Body of pancreas (tissue), 4 donors: Measurements from ENCODE around the gene RSPH1.

Experiments used
- POLR2A ChIP-seq, 3 donors: fragments of 450-650 bp; IDR thresholded peaks; one replicate each; pipeline ENCODE4 v1.6.1; 2016; ENCODE audit warnings: antibody characterized with exemption in 3 of 3, mild to moderate bottlenecking in 2 of 3
- TF ChIP-seq, protein P1 (sequence below), 7 experiments: fragments of 450-650 bp in 4 of 7; fragments of 200-600 bp in 3 of 7; sonication (generic) in 3 of 7; IDR thresholded peaks; one replicate each; pipeline ENCODE4 v1.5.1; 2016 to 2019; ENCODE audit warnings: antibody characterized with exemption in 7 of 7

- TF ChIP-seq, protein P1, sequence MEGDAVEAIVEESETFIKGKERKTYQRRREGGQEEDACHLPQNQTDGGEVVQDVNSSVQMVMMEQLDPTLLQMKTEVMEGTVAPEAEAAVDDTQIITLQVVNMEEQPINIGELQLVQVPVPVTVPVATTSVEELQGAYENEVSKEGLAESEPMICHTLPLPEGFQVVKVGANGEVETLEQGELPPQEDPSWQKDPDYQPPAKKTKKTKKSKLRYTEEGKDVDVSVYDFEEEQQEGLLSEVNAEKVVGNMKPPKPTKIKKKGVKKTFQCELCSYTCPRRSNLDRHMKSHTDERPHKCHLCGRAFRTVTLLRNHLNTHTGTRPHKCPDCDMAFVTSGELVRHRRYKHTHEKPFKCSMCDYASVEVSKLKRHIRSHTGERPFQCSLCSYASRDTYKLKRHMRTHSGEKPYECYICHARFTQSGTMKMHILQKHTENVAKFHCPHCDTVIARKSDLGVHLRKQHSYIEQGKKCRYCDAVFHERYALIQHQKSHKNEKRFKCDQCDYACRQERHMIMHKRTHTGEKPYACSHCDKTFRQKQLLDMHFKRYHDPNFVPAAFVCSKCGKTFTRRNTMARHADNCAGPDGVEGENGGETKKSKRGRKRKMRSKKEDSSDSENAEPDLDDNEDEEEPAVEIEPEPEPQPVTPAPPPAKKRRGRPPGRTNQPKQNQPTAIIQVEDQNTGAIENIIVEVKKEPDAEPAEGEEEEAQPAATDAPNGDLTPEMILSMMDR (IDR thresholded peaks at IDR 0.05): no peak
- no peak for TF ChIP-seq POLR2A (IDR thresholded peaks at IDR 0.05)
Observed at GRCh38 chr21:42471206-42471605, 24.8 kb downstream of the RSPH1 start.
